ENCODE results near the gene ARHGAP8. TPM values are rescaled to one million over a fixed set of nuclear protein-coding genes. Genes with fewer than 3 reads are reported as not detected.

The ARHGAP8 gene
- not detected for total RNA-seq
- long read RNA-seq = 0 reads

DNA sequence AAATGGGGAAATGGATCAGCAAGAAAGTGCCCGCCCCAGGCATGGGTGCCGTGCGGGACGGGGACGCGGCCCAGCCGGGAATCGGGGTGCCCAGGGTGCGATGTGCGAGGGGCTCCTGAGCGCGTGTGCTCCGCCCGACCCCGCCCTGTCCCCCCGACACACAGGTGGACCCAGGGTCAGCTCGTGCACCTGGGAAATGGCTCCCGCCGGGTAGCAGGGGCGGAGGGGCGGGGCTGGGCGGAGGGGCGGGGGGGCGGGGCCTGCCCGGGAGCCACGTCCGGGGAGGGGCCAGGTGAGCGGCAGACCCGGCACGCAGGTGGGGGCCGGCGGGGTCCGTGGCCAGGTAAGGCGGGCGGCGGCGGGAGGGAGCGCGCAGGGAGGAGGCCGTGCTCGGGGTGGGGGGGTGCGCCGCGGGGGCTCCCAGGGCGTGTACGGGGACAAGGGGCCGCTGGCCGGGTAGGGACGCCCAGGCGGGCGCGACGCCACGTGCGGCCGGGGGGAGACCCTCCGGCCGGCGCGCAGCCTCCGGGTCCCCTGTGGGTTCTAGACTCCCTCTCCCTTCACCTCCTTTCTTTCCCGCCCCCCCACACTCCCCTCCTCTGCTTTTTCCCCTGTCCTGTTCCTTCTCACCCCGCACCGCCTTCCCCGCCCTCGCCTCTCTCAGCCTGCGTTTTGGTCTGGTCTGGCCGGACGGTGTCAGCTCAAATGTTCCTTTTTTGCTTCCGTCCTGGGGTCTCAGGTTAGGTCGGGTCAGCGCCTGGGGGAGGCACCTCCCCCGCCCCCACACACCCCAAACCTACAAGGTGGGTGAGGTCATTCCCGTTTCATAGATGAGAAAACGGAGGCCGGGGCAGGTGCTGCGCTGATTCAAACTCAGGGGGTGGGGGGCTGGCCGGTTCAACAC, at the start of gene ARHGAP8:
Gene ARHGAP8 (plus strand): TSS at position 291 of the 904 bp plus-strand sequence. CDS start 33,953 bp downstream, outside the sequence.
- DNase-seq = no peak
- intact Hi-C loops (cut with DNase I) = no loop called here
- no peak for ATAC-seq (ENCODE audit: poor library complexity)

DNA sequence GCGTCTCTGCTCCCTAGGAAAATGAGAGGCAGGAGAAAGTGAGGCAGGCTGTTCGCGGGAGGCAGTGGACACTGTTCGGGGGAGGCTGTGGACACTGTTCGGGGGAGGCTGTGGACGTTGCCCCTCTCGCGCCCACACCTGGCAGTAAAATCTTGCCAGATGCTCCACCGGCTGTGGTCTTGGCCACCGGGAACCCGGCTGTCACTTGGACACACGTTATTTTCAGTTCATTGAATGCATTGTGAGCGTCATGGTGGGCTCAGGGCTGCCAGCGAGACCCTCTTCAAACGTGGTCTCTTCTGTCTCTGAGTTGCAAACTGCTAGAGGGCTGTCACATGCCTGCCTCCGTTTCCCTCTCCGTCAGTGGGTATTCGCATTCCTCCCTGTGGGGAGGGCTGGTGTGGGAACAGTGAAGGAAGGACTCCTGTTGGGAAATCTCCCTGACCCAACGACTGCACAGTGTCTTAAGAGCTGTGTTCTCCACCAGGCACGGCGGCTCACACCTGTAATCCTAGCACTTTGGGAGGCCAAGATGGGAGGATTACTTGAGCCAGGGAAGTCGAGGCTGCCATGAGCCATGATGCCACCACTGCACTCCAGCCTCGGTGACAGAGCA, 49.0 kb upstream of the ARHGAP8 start:
- ATAC-seq (ENCODE audit: poor library complexity) = no peak
- intact Hi-C loops (cut with DNase I) = no loop called here
- DNase-seq = no peak

DNA sequence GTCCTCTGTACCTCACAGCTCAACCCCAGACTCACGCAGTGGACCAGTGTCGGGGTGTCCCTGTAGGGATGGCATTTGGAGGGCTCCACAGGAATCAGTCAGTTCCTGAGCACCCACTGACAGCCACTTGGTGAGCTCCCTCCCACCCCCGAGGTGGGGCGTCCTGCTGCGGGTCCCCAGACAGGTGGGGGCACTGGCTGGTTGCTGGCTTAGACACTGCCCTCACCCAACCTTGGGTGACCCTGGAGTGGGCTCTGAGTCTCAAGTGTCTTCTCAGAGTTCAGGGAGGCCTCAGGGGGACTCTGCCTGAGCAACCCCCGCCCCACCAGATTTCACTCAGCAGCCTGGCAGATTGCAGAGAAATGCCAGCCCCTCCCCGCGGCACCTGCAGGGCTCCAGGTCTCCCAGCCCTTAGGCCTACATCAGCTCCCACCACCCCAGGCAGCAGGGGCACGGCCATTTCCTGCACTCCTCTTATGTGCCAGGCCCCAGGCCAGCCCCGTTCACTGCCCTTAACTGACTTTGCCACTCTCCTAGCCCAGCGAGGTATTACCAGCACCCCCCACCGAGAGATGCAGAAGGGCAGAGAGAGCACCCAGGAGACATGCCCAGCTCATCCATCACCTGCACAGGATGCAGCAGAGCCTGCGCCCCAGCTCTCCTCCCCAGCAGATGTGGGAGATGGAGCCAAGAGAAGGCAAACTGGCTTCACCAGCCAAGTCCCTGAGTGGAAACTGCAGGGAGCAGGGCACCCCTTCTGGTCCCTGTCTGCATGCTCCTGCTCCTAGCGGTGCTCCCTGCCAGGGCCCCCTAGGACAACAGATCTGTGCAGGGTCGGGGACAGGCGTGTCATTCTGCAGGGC, 48.0 kb upstream of the ARHGAP8 start:
- no peak for ATAC-seq (ENCODE audit: poor library complexity)
- DNase-seq = no peak

DNA sequence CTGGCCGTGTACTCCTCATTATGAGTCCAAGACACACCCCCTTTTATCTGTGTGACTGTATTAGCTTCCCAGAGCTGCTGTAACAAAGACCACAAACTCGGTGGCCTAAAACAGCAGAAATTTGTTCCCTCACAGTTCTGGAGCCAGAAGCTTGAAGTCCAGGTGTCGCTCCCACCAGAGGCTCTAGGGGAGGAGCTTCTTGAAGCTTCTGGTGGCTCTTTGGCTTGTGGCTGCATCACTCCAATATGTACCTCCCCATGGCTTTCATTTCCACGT, 47.4 kb upstream of the ARHGAP8 start:
- DNase-seq = no peak
- intact Hi-C loops (cut with DNase I) = no loop called here

More for the DNA sequence above, 48.0 kb upstream of the ARHGAP8 start:
- intact Hi-C loops (cut with DNase I) = no loop called here

DNA sequence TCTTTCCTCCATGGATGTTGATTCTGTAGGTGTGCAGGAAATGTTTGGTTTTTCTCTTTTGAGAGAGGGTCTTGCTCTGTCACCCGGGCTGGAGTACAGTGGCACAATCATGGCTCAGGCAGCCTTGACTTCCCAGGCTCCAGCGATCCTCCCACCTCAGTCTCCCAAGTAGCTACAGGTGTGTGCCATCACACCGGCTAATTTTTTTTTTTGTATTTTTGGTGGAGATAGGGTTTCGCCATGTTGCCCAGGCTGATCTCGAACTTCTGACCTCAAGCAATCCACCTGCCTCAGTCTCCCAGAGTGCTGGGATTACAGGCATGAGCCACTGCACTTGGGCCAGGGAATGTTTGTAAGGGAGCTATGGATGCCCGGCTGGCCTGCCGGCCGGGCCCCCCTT, 45.9 kb upstream of the ARHGAP8 start:
- no peak for DNase-seq
- intact Hi-C loops (cut with DNase I) = no loop called here
- no peak for ATAC-seq (ENCODE audit: poor library complexity)

More for the DNA sequence above, 47.4 kb upstream of the ARHGAP8 start:
- no peak for ATAC-seq (ENCODE audit: poor library complexity)

DNA sequence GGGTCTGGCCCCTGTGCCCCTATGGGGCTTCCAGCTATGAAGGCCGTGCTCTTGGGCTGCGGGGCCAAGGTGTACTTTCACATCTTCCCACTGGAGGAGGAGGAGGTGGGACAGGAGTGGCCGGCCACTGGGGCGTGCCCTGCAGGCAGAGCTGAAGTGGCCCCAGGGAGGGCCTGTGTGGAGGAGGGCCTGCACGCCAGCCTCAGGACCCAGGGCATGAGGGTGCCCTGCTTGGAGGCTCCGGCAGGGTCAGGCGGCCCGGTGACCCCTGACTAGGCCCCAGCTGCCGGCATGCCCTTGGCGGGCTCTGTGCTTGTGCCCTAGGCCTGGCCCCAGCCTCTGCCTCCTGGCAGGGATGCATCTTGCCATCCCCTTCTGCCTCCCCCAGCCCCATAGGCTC, 45.2 kb upstream of the ARHGAP8 start:
- DNase-seq = no peak
- intact Hi-C loops (cut with DNase I) = no loop called here
- no peak for ATAC-seq (ENCODE audit: poor library complexity)

DNA sequence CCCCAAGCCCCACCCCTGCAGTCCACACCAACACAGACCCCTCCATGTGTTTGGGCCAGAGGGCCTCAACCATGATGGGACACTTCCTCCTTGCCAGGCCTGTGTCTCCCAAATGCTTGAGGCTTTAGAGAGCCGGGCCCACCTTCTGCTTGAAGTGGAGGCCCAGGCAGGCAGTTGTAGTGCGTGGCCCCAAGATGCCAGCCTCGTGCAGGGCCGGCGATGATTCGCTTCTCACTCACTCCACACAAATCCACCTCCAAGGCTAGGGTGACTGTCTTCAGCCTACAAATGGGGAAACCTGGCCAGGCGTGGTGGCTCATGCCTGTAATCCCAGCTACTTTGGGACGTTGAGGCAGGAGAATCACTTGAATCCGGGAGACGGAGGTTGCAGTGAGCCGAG, 44.6 kb upstream of the ARHGAP8 start:
- ATAC-seq (ENCODE audit: poor library complexity) = no peak
- intact Hi-C loops (cut with DNase I) = no loop called here
- DNase-seq = no peak

DNA sequence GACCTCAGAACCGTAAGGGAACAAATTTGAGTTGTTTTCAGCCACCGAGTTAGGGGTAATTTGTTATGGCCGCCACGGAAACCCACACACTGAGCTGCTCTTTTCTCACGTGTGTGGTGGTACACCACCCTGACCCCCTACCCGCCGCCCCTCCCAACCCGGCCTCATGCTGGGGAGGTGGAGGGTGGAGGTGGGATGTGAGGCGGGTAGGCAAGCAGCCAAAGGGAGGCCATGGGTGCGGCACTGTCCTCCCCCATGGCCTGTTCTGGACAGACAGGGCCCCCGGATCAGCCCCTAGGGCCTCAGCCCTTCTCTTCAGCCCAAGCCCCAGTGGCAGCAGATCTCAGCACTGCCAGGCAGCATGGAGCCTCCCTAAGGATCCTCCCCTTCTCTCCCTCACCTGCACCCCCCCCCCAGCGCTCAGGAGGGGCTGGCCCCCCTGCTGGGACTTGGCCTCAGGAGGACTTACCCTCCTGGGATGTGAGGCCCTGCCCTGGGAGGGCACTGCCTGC, 42.4 kb upstream of the ARHGAP8 start:
- no peak for ATAC-seq (ENCODE audit: poor library complexity)
- no peak for DNase-seq
- intact Hi-C loops (cut with DNase I) = no loop called here

DNA sequence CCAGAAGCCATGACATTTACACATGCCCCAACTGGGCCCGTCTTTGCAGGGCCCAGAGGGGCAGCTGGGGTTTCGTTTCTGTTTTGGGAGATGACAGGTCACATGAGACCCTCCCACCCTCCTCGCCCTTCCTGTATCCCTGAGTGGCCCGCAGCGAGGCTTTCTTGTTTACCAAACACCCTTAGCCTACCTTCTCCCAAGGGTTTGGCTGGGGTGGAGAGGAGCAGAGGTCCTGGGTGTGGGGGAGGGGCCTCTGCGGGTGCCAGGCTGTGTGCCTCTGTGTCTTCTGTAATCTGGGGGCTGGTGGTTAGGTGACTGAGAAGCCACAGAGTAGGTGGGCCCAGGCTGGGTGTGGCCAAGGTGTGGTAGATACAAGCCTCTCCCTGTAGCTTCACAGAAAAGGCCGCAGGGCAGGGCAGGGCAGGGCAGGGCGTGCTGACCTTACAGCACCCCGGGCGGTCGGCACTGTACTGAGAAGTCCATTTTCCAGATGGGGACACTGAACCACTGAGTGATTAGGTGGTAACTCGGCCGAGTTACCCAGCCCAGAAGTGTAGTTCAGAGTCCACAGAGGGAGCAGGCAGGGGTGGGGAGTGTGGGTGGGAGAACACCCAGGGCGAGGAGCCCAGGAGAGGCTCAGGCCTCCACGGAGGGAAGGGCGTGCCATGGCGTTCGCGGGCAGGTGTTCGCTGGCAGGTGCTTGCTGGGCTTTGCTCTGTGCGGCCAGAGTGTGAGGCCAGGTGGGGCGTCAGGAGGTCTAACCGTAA, 41.7 kb upstream of the ARHGAP8 start:
- intact Hi-C loops (cut with DNase I) = no loop called here
- no peak for ATAC-seq (ENCODE audit: poor library complexity)
- no peak for DNase-seq

DNA sequence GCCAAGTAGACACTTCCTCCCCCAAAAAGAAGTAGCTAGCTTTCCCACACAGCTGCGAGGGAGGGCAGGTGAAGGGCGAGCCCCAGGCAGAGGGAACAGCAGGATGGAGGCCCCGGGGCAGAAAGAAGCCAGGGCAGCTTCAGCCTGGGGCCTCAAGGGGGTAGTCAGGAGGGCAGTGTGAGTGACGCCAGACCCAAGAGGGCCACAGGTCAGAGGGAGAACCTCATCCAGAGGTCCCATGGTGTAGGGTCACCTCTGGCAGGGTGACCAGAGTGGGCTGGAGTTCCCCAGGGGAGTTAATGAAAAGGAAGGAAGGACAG, 41.2 kb upstream of the ARHGAP8 start:
- ATAC-seq (ENCODE audit: poor library complexity) (no peak), DNase-seq (no peak)
- intact Hi-C loops (cut with DNase I) = no loop called here

DNA sequence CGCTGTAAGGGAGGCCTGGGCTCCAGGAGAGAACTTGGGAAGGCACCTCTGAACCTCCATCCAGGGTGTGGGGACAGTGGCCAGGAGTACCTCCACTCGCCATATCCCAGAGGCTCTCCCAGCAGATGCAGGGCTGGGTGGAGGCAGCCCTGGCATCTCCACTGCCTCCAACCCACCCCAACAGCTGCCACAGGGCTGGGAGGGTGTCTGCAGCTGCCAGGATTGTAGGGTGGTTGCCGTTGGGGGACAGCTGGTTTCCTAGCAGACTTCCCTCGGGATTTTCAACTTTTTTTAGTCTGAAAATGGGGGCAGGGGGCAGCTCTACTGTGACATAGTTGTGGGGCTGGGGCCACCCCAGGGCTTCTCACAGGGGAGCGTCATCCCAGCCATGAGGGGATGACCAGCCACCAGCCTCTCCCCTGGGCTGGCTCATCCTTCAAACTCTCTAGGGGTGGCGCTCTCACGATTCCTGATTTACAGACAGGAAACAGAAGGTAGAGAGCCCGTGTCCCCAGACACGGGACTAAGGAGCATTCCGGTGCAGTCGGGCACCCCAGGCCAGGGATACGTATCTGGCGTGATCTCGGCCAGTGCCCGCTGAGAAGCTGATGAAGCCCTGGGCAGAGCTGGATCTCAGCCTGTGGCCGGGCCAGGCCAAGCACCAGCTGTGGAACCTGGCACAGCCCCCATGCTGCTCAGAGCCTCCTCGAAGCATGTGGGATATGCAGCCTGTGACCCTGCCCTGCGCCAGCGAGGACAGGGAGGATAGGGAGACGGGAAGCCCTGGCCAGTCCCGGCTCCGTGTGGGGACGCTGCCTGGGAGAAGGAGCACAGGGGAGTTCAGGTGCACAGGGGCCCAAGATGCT, 40.5 kb upstream of the ARHGAP8 start:
- no peak for DNase-seq
- no peak for ATAC-seq (ENCODE audit: poor library complexity)
- intact Hi-C loops (cut with DNase I) = no loop called here

DNA sequence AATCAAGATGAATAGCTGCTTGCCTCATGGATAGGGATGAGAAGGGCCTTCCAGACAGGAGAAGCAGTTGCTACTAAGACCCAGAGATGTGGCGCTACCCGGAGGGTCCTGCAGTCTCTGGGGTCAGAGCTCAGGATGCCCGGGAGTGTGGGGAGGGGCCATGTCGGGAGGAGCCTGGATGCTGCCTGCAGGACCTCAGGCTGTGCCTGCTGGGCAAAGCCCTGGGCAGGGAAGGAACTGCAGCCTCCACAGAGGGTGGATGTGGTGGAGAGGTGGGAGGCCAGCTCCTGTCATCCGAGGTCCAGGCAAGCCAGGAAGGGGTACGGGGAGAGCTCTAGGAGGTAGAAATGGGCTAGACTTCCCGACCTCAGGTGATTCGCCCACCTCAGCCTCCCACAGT, 39.4 kb upstream of the ARHGAP8 start:
- ATAC-seq (ENCODE audit: poor library complexity) = no peak
- intact Hi-C loops (cut with DNase I) = no loop called here

DNA sequence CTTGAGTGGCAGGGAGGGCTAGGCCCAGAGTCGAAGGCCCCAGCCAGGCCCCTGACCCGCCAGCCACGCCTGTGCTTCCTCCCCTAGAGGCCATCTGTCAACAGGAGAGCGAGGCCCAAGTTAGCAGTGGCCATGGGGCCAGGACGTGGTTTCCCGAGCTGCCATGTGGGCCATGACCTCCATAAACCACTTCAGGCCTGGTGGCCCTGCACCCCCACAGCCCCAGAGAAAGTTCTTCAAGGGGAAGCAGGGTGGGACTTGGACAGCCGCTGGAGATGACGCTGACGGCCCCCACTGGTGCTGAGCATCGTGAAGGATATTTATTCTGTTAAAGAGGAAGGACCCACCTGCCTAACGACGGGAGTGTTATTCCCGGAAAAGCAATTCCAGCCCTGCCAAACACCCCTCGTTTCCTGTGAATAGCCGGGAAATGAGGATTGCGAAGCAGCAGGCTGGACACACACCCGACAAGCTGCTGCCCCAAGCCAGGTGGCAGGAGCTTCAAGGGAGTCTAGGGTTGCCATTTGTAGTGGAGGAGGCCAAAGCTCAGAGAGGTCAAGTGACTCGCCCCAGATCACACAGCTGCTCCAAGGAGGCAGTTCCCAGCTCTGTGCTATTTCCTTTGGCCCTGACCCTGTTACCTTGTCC, 37.5 kb upstream of the ARHGAP8 start:
- intact Hi-C loops (cut with DNase I) = no loop called here
- ATAC-seq (ENCODE audit: poor library complexity) = no peak
- no peak for DNase-seq

More for the DNA sequence above, 39.4 kb upstream of the ARHGAP8 start:
- DNase-seq = no peak

DNA sequence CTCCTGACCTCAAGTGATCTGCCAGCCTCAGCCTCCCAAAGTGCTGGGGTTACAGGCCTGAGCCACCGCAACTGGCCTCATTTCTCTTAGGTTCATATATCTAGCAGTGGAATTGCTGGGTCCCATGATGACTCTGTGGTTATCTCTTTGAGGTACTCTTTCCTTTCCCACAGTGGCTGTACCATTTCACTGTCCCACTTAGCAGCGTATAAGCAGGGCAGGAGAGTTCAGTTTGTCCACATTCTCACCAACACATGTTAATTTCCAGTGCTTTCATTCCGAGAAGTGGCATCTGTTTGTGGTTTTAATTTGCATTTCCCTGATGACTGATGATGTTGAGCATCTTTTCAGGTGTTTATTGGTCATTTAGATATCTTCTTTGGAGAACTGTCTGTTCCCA, 34.0 kb upstream of the ARHGAP8 start:
- no peak for DNase-seq
- no peak for ATAC-seq (ENCODE audit: poor library complexity)
- intact Hi-C loops (cut with DNase I) = no loop called here

DNA sequence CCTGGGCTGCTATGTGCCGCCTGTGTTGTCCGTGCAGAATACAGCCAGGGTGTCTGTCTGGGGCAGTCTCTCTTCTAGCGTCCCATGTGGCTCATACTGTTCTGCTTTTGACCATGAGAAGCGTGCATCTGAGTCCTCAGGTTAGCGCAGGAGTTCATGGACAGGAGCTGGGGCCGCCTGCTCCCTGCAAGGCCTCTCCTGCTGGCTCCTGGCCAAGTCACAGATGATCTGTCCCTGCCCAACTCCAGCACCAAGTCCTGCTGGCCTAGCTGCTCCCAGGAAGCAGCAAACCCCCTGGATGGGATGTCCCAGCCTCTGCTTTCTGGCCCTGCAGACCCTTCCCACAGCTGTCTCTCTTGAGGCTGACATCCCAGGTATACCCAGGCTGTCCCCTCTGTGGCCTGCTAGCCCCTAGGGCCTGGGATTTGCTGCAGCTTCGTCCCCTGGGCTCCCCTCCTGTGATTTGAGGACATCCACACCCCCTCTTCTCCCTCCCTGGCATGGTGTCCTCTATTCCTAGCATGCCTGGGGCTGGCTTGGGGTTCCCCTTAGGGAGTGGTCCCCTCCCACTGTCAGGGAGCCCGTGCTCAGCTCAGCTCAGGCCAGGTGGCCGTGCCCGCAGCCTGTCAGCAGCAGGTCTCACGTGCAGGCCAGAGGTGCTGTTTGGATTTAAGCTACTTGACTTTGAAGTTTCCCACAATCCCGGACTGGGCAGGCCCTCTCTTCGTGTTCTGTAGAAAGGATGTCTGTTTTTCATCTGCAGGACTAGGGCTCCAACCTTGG, 32.6 kb upstream of the ARHGAP8 start:
- no peak for DNase-seq
- intact Hi-C loops (cut with DNase I) = no loop called here
- ATAC-seq (ENCODE audit: poor library complexity) = no peak

DNA sequence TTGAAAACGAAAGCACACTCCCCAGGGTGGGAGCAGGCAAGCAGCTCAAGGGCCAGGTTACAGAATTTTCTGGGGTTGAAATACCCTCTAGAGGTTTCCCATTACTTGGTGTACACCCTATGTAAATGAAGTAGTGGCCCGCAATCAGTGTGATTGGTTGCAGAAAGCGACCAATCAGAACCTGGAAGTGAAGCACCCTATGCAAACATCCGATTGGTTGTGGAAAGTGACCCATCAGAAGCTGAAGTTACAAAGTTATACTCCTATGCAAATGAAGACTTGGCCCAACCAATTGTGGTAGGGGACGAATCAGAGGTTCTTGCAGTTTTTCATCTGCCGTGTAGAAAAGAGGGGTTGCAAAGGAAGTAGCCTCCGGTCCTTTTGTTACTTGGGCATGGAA, 31.2 kb upstream of the ARHGAP8 start:
- intact Hi-C loops (cut with DNase I) = no loop called here
- ATAC-seq (ENCODE audit: poor library complexity) = no peak

DNA sequence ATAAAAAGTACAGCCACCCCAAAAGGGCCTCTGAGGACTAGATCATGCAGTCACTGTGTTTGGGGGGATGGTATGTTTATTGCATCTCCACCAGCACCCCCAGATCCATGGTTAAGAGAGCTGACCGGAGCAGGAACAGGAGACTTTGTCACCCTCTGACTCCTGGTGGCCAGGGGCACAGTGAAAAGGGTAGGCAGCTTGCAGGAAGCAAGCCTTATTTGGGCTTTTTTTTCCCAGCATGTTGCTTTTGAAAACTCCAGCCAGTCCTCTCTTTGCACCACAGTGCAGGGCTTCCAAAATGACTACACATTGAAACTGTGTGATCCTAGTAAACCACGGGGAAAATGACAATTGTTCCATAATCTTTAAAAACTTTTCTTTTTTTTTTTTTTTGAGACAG, 29.8 kb upstream of the ARHGAP8 start:
- ATAC-seq (ENCODE audit: poor library complexity) (no peak), DNase-seq (no peak)
- intact Hi-C loops (cut with DNase I) = no loop called here

More for the DNA sequence above, 31.2 kb upstream of the ARHGAP8 start:
- DNase-seq = no peak
